ENCODE data around the gene TMEM179. TPM values are rescaled to one million over a fixed set of nuclear protein-coding genes. Genes with fewer than 3 reads are reported as not detected.

Gene TMEM179
- total RNA-seq, 4 donors from 2014 or later = not detected

DNA sequence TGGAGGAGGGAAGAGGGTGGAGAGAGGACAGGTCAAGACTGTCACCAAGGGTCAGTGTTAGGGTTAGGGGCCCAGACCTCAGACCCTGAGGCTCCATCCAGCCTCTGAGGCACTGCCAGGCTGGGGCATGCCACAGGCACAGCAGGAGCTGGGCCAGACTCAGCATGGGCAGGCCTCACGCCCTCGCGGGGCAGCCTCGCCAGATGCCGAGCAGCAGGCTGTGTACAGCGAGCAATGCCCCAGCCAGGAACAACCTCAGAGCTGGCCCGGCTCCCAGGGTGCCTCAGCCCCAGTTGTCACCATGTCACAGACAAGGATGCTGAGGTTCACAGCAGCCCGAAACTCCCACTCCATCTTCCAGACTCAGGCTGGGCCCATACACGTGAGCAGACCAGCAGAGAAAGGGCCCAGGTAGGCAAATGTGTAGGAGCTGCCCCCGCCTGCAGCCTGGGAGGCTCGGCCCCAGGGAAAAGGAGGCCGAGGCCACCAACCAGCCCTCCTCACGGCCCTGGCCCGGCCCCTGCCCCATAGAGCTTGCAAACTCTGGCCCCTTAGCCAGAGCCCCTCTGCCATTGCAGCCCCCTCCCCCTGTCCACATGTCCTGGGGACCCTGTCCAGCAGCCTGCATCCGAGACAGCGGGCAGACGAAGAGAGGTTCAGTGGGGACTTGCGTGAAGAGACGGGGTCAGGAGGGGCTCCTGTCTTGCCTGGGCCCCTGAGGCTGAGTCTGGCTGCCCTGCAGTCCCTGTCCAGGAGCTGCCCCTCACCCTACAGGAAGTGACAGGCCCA is 17.5 kb downstream of the TMEM179 start:
- TF ChIP-seq, protein P1, sequence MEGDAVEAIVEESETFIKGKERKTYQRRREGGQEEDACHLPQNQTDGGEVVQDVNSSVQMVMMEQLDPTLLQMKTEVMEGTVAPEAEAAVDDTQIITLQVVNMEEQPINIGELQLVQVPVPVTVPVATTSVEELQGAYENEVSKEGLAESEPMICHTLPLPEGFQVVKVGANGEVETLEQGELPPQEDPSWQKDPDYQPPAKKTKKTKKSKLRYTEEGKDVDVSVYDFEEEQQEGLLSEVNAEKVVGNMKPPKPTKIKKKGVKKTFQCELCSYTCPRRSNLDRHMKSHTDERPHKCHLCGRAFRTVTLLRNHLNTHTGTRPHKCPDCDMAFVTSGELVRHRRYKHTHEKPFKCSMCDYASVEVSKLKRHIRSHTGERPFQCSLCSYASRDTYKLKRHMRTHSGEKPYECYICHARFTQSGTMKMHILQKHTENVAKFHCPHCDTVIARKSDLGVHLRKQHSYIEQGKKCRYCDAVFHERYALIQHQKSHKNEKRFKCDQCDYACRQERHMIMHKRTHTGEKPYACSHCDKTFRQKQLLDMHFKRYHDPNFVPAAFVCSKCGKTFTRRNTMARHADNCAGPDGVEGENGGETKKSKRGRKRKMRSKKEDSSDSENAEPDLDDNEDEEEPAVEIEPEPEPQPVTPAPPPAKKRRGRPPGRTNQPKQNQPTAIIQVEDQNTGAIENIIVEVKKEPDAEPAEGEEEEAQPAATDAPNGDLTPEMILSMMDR (IDR thresholded peaks at IDR 0.05) = no peak
- DNase-seq (ENCODE audit: low spot score) (no peak), ATAC-seq (ENCODE audit: low FRiP score) (no peak)

GRCh38 chr14:104585966-104586697 is 18.4 kb downstream of the TMEM179 start:
- TF ChIP-seq, protein P1 (IDR thresholded peaks at IDR 0.05) = no peak
- ATAC-seq (ENCODE audit: low FRiP score) = no peak
- DNase-seq (ENCODE audit: low spot score) = no peak

DNA sequence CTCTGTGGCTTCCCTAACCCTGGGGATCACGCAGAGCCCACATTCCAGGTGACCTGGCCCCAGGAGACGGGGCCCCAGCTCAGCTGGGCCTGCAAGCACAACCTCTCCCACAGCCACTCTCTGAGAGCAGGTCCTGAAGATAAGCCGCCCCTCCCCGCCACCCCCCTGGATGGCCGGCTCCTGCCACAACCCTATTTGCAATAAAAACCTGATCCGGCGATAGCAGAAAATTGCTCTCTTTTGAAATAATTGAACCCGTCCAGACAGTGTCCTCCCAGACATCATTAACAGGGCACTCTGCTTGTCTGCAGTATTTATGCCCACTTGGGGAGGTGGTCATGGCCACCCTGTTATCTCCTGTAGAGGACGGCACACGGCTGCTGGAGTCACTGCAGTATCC is 20.0 kb downstream of the TMEM179 start:
- TF ChIP-seq, protein P1 (IDR thresholded peaks at IDR 0.05) = no peak
- ATAC-seq (ENCODE audit: low FRiP score) = no peak
- DNase-seq (ENCODE audit: low spot score) = no peak

- DNase-seq (ENCODE audit: low spot score) (no peak), ATAC-seq (ENCODE audit: low FRiP score) (no peak)
- TF ChIP-seq, protein P1 (IDR thresholded peaks at IDR 0.05) = no peak
Measured at GRCh38 chr14:104583424-104584306, 20.9 kb downstream of the TMEM179 start.

DNA sequence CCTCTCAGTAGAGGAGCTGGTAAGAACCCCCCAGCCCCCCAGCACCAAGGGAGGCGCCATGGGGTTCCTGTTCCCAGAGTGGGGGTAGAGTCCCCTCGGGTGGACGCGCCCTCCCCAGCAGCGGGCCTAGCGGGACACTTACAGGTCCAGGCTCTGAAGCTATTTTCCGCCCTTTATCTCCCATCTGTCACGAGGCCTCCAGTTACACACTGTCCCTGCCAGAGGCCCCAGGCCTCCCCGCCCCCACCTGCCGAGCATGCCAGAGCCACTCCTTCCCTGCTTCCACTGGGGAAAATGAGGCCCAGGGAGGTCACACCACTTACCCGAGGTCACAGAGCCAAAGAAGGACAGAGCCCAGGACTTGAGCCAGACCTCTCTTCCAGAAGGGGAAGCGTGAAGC is 21.9 kb downstream of the TMEM179 start:
- no peak for ATAC-seq (ENCODE audit: low FRiP score)
- no peak for DNase-seq (ENCODE audit: low spot score)
- TF ChIP-seq, protein P1 (IDR thresholded peaks at IDR 0.05) = no peak

- TF ChIP-seq, protein P1 (IDR thresholded peaks at IDR 0.05) = no peak
- ATAC-seq (ENCODE audit: low FRiP score) (no peak), DNase-seq (ENCODE audit: low spot score) (no peak)
Measured at GRCh38 chr14:104582005-104582404, 22.6 kb downstream of the TMEM179 start.
